CD4-positive, alpha-beta T cell (primary cell): ENCODE results near the gene NTRK2. TPM values are rescaled to one million over a fixed set of nuclear protein-coding genes. Genes with fewer than 3 reads are reported as not detected.

ENCODE experiments used
- ATAC-seq: fragments of 200-7000 bp; cut with Tn5 transposase; one replicate; pipeline ENCODE4 v1.10.0; 2022; ENCODE audit warnings: mild to moderate bottlenecking; ENCODE audit not compliant: poor library complexity
- CTCF ChIA-PET: fragments of 350-600 bp; sonication (Branson Sonifier 250); formaldehyde crosslinking; loops from one replicate; lab custom pipeline; 2021; ENCODE audit warnings: antibody characterized with exemption, inconsistent platforms; lab: Charles Lee
- POLR2A ChIA-PET: fragments of 350-600 bp; sonication (Branson Sonifier 250); formaldehyde crosslinking; loops from one replicate; lab custom pipeline; 2021; ENCODE audit warnings: antibody characterized with exemption, inconsistent platforms; lab: Charles Lee
- DNase-seq, 14 experiments: peaks; one replicate each; pipeline ENCODE4 v3.0.0-alpha.2; 2013 to 2020; ENCODE audit warnings: mixed read lengths in 2 of 14
- H3K27ac ChIP-seq, 2 donors: one replicate each; pipeline versions ENCODE4 v1.5.1 to v1.7.0; 2013; ENCODE audit warnings: low read length in 2 of 2, low read depth in 1 of 2, mild to moderate bottlenecking in 1 of 2
- H3K27me3 ChIP-seq, 2 experiments: 1 replicate in 1 of 2; 2 replicates in 1 of 2; pipeline versions ENCODE4 v1.6.1 to v1.7.0; 2013; ENCODE audit warnings: low read length in 2 of 2, control low read depth in 1 of 2, mild to moderate bottlenecking in 1 of 2, moderate library complexity in 1 of 2; ENCODE audit not compliant: insufficient read depth in 2 of 2, control insufficient read depth in 1 of 2
- H3K36me3 ChIP-seq: one replicate; pipeline ENCODE4 v1.6.1; 2013; ENCODE audit warnings: low read length, control low read depth; ENCODE audit not compliant: insufficient read depth
- H3K4me1 ChIP-seq: one replicate; pipeline ENCODE4 v1.6.1; 2013; ENCODE audit warnings: low read length, control low read depth; ENCODE audit not compliant: insufficient read depth
- H3K4me3 ChIP-seq: one replicate; pipeline ENCODE4 v1.5.1; 2013; ENCODE audit warnings: mild to moderate bottlenecking, low read length, moderate library complexity
- H3K9me3 ChIP-seq, 2 experiments: 1 replicate in 1 of 2; 2 replicates in 1 of 2; pipeline versions ENCODE4 v1.6.1 to v1.7.0; 2013; ENCODE audit warnings: low read length in 2 of 2, mild to moderate bottlenecking in 2 of 2, control low read depth in 1 of 2, moderate library complexity in 1 of 2; ENCODE audit not compliant: control insufficient read depth in 1 of 2, insufficient read depth in 1 of 2
- H3K27ac Mint-ChIP-seq: one replicate; pipeline ENCODE4 v1.8.0; 2020; ENCODE audit warnings: mixed read lengths
- H3K27me3 Mint-ChIP-seq: one replicate; pipeline ENCODE4 v1.8.0; 2021; ENCODE audit warnings: mixed read lengths
- H3K36me3 Mint-ChIP-seq: one replicate; pipeline ENCODE4 v1.8.0; 2021; ENCODE audit warnings: low read depth, mixed read lengths
- H3K4me1 Mint-ChIP-seq: one replicate; pipeline ENCODE4 v1.8.0; 2021; ENCODE audit warnings: low read depth, mixed read lengths
- H3K4me3 Mint-ChIP-seq: one replicate; pipeline ENCODE4 v1.8.0; 2020; ENCODE audit warnings: mild to moderate bottlenecking, mixed read lengths
- H3K9me3 Mint-ChIP-seq: one replicate; pipeline ENCODE4 v1.8.0; 2020; ENCODE audit warnings: mixed read lengths
- CTCF ChIP-seq: fragments of 200-600 bp; IDR thresholded peaks from one replicate; pipeline ENCODE4 v1.8.0; 2022; ENCODE audit warnings: antibody characterized with exemption, mild to moderate bottlenecking
- intact Hi-C, 2 experiments: fragments of 100-400 bp; cut with DNase I in 1 of 2; cut with micrococcal nuclease in 1 of 2; formaldehyde crosslinking; loops; one replicate each; pipeline versions ENCODE4 v1.15.1 to v1.9.0; 2023 to 2025; cut with DNase I, micrococcal nuclease
- total RNA-seq, 174 experiments: library from RNA in 2 of 174; stranded (reverse) in 2 of 174; gene quantifications; one replicate each; pipeline ENCODE4 v1.2.3 and lab custom pipeline; 2021 to 2026

Gene NTRK2
- total RNA-seq, 2 experiments from 2014 or later = 0.06 to 0.14 TPM

DNA sequence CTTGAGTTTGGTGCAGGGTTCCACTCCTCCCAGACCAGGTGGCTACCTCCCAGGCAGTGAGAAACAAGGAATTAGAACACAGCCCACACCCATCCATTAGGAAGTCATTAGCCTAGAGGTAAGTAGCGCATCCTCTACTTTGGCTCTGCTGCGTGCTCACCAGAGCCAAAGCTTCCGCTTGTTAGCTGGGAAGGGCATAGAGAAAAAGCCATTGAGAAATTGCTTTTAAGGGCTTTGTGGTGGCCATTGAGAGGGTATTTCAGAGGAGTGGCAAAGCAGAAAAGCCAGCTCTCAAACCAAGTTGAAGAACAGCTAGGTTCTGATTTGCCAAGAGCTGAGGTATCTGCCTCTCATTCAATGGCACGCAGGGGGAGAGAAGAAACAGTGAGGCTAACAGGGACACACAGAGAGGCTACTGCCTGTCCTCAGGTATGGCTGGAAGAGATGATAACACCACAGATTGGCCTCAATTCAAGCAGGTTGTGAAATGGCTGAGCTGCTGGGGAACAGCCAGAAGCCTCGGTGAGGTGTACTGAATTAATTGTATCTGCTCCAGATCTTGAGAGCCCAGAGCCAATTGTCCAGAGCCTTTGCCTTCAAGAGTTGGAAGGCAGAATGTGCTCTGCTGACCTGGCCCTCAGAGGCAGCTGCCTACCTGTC, 119.4 kb downstream of the NTRK2 start:
- H3K9me3 Mint-ChIP-seq = no peaks in the 10 kb centered on the region
- Histone ChIP-seq H3K27ac (no peak overlapping the region), H3K36me3 (no peaks in the 10 kb centered on the region), H3K4me1 (no peaks in the 10 kb centered on the region), H3K27me3 (no peaks in the 10 kb centered on the region), H3K4me3 (no peak overlapping the region), H3K9me3 (no peaks in the 10 kb centered on the region)
- no peaks in the 10 kb centered on the region for H3K27me3 Mint-ChIP-seq
- no peak overlapping the region for H3K27ac Mint-ChIP-seq
- DNase-seq (no peak), ATAC-seq (no peak)
- ChIA-PET POLR2A (no interaction called here), CTCF (no interaction called here)
- no peaks in the 10 kb centered on the region for H3K36me3 Mint-ChIP-seq
- H3K4me1 Mint-ChIP-seq = no peaks in the 10 kb centered on the region
- intact Hi-C loops = loop anchor here in 1 of 2 experiments (10.0 kb wide), 1 partner anchor 394 kb away; no protein-coding TSS in a partner anchor
- no peak overlapping the region for H3K4me3 Mint-ChIP-seq
- TF ChIP-seq CTCF = no peak

GRCh38 chr9:84789463-84789830, 119.9 kb downstream of the NTRK2 start:
- H3K27ac Mint-ChIP-seq = no peak overlapping the region
- H3K27me3 ChIP-seq = no peaks in the 10 kb centered on the region
- no peak overlapping the region for H3K4me3 ChIP-seq
- ATAC-seq (no peak), DNase-seq (no peak)
- no peaks in the 10 kb centered on the region for H3K9me3 ChIP-seq
- intact Hi-C loops = loop anchor here in 1 of 2 experiments (10.0 kb wide), 1 partner anchor 395 kb away; no protein-coding TSS in a partner anchor
- H3K36me3 Mint-ChIP-seq = no peaks in the 10 kb centered on the region
- H3K36me3 ChIP-seq = no peaks in the 10 kb centered on the region
- no peaks in the 10 kb centered on the region for H3K4me1 ChIP-seq
- H3K4me1 Mint-ChIP-seq = no peaks in the 10 kb centered on the region
- ChIA-PET CTCF (no interaction called here), POLR2A (no interaction called here)
- no peak overlapping the region for H3K27ac ChIP-seq
- H3K27me3 Mint-ChIP-seq = no peaks in the 10 kb centered on the region
- H3K9me3 Mint-ChIP-seq = no peaks in the 10 kb centered on the region
- no peak overlapping the region for H3K4me3 Mint-ChIP-seq
- no peak for TF ChIP-seq CTCF

DNA sequence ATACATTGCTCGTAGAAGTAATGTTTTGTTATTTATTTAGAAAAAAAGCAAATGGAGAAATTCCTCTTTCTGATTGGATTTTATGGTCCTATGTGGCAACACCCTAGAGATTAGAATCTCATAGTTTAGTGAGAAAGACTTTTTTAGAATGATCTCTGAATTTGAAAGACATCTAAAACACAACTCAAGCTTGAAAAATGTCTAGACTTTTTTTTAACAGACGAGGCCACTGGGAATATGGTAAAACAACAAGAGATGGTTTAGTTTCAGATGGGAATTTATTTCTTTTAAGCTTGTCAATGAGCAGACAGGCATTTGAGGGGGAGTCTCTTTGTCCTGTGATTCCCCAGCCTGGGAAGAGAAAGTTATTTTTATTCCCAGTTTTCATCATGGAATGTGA, 122.1 kb downstream of the NTRK2 start:
- H3K4me3 Mint-ChIP-seq = no peak overlapping the region
- DNase-seq = no peak
- ATAC-seq = no peak
- H3K9me3 ChIP-seq = no peaks in the 10 kb centered on the region
- no peaks in the 10 kb centered on the region for H3K27me3 Mint-ChIP-seq
- ChIA-PET CTCF (no interaction called here), POLR2A (no interaction called here)
- H3K27ac ChIP-seq = no peak overlapping the region
- no peaks in the 10 kb centered on the region for H3K4me1 ChIP-seq
- no peak overlapping the region for H3K4me3 ChIP-seq
- no peak overlapping the region for H3K27ac Mint-ChIP-seq
- TF ChIP-seq CTCF = no peak
- H3K36me3 ChIP-seq = no peaks in the 10 kb centered on the region
- H3K4me1 Mint-ChIP-seq = no peaks in the 10 kb centered on the region
- H3K36me3 Mint-ChIP-seq = no peaks in the 10 kb centered on the region
- H3K27me3 ChIP-seq = peaks cover 0 to 8% of the 10 kb centered on the region in 2 experiments
- no peaks in the 10 kb centered on the region for H3K9me3 Mint-ChIP-seq
- intact Hi-C loops = no loop called here
